ENCODE measurements around the gene PRR20A.

- no peak for TF ChIP-seq CTCF (conservative IDR thresholded peaks at IDR 0.05 in 1 of 2, IDR thresholded peaks at IDR 0.05 in 1 of 2; ENCODE audit: extremely low read depth in 1 of 2, insufficient read depth in 1 of 2, low read depth in 1 of 2, low read length in 2 of 2)
- no peak for TF ChIP-seq EZH2 (IDR thresholded peaks at IDR 0.05; ENCODE audit: borderline replicate concordance, low read length)
Observed at GRCh38 chr13:57136093-57136492, 4.6 kb upstream of the PRR20A start.

Data from mammary epithelial cell (primary cell).